Endodermal cell (in vitro differentiated cells): ENCODE data around the gene NLGN3. TPM values are rescaled to one million over a fixed set of nuclear protein-coding genes. Genes with fewer than 3 reads are reported as not detected.

Source experiments
- DNase-seq: peaks from one replicate; pipeline ENCODE4 v3.0.0-alpha.2; 2017
- H3K27ac ChIP-seq: 2 replicates; pipeline ENCODE4 v1.5.1; 2013; ENCODE audit warnings: mild to moderate bottlenecking, low read depth, low read length, moderate library complexity
- H3K27me3 ChIP-seq: 2 replicates; pipeline ENCODE4 v1.6.1; 2013; ENCODE audit warnings: mild to moderate bottlenecking, low read length, moderate library complexity; ENCODE audit not compliant: insufficient read depth, control insufficient read depth, poor library complexity, severe bottlenecking
- H3K36me3 ChIP-seq: 2 replicates; pipeline ENCODE4 v1.7.0; 2013; ENCODE audit warnings: mild to moderate bottlenecking, low read length, moderate library complexity; ENCODE audit not compliant: control insufficient read depth, insufficient read depth
- H3K4me1 ChIP-seq: one replicate; pipeline ENCODE4 v1.7.0; 2013; ENCODE audit warnings: low read length; ENCODE audit not compliant: control insufficient read depth, insufficient read depth
- H3K4me3 ChIP-seq: 2 replicates; pipeline ENCODE4 v1.5.1; 2013; ENCODE audit warnings: mild to moderate bottlenecking, low read length, moderate library complexity
- H3K9ac ChIP-seq: 2 replicates; pipeline ENCODE4 v1.6.1; 2013; ENCODE audit warnings: mild to moderate bottlenecking, low read length, moderate library complexity; ENCODE audit not compliant: poor library complexity, severe bottlenecking; ENCODE audit errors: extremely low read depth
- H3K9me3 ChIP-seq: 2 replicates; pipeline ENCODE4 v1.6.1; 2013; ENCODE audit warnings: mild to moderate bottlenecking, low read length, moderate library complexity; ENCODE audit not compliant: control insufficient read depth
- H3K27ac Mint-ChIP-seq: 2 replicates; pipeline ENCODE4 v1.8.0; 2020; ENCODE audit warnings: mixed read lengths
- H3K27me3 Mint-ChIP-seq: 2 replicates; pipeline ENCODE4 v1.8.0; 2021; ENCODE audit warnings: mild to moderate bottlenecking, mixed read lengths; ENCODE audit not compliant: insufficient read depth
- H3K36me3 Mint-ChIP-seq: 2 replicates; pipeline ENCODE4 v1.8.0; 2020; ENCODE audit warnings: low read depth, mixed read lengths
- H3K4me1 Mint-ChIP-seq: 2 replicates; pipeline ENCODE4 v1.8.0; 2020; ENCODE audit warnings: mixed read lengths
- H3K4me3 Mint-ChIP-seq: 2 replicates; pipeline ENCODE4 v1.8.0; 2020; ENCODE audit warnings: mild to moderate bottlenecking, moderate library complexity, mixed read lengths
- H3K9me3 Mint-ChIP-seq: 2 replicates; pipeline ENCODE4 v1.8.0; 2020; ENCODE audit warnings: mild to moderate bottlenecking, mixed read lengths
- WGBS, 2 experiments: methylation state at CpG; one replicate each; pipeline versions ENCODE4 v1.1.5 to v1.1.7; 2013; ENCODE audit warnings: missing lambda C conversion rate in 2 of 2, mixed read lengths in 1 of 2; ENCODE audit not compliant: insufficient coverage in 1 of 2, insufficient read length in 1 of 2; 5-methylcytosine and 5-hydroxymethylcytosine counted together
- total RNA-seq, 2 donors: library from RNA; stranded (reverse); fragmentation: NEBNext Ultra II Directional in 1 of 2; extraction: Animal tissue kit (Norgen Biotek cat#: 25700) in 1 of 2; gene quantifications; 2 replicates in 1 of 2; 3 replicates in 1 of 2; pipeline ENCODE4 v1.2.1, GENCODE V29; 2021
- TF ChIP-seq, protein P1 (sequence below): fragments of 200-600 bp; sonication (generic); conservative IDR thresholded peaks from 2 replicates; pipeline ENCODE4 v1.5.0; 2021; ENCODE audit warnings: antibody characterized with exemption, mild to moderate bottlenecking

NLGN3 gene
- total RNA-seq, 2 donors from 2014 or later, result 1.3 to 3.0 TPM

DNA sequence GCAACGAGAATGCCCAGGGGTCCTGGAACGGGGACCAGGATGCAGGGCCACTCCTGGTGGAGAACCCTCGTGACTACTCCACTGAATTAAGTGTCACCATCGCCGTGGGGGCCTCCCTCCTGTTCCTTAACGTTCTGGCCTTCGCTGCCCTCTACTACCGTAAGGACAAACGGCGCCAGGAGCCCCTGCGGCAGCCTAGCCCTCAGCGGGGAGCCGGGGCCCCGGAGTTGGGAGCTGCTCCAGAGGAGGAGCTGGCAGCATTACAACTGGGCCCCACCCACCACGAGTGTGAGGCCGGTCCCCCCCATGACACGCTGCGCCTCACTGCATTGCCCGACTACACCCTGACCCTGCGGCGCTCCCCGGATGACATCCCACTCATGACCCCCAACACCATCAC lies 24.9 kb downstream of the NLGN3 start:
- DNase-seq, result no peak
- Mint-ChIP-seq H3K9me3 (peaks cover 65% of the 10 kb centered on the region), H3K27me3 (peaks cover 5% of the 10 kb centered on the region), H3K36me3 (no peaks in the 10 kb centered on the region), H3K27ac (no peak overlapping the region), H3K4me1 (peaks cover 4% of the 10 kb centered on the region), H3K4me3 (no peak overlapping the region)
- TF ChIP-seq, protein P1, sequence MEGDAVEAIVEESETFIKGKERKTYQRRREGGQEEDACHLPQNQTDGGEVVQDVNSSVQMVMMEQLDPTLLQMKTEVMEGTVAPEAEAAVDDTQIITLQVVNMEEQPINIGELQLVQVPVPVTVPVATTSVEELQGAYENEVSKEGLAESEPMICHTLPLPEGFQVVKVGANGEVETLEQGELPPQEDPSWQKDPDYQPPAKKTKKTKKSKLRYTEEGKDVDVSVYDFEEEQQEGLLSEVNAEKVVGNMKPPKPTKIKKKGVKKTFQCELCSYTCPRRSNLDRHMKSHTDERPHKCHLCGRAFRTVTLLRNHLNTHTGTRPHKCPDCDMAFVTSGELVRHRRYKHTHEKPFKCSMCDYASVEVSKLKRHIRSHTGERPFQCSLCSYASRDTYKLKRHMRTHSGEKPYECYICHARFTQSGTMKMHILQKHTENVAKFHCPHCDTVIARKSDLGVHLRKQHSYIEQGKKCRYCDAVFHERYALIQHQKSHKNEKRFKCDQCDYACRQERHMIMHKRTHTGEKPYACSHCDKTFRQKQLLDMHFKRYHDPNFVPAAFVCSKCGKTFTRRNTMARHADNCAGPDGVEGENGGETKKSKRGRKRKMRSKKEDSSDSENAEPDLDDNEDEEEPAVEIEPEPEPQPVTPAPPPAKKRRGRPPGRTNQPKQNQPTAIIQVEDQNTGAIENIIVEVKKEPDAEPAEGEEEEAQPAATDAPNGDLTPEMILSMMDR, result no peak
- H3K4me1 ChIP-seq, result no peaks in the 10 kb centered on the region
- no peak overlapping the region for H3K4me3 ChIP-seq
- H3K9me3 ChIP-seq, result no peaks in the 10 kb centered on the region
- H3K9ac ChIP-seq, result no peak overlapping the region
- H3K36me3 ChIP-seq, result no peaks in the 10 kb centered on the region
- 93 to 94% methylated on average over 5 to 14 of the region's 22 CpGs for WGBS, 2 experiments
- no peak overlapping the region for H3K27ac ChIP-seq
- H3K27me3 ChIP-seq, result no peaks in the 10 kb centered on the region

DNA sequence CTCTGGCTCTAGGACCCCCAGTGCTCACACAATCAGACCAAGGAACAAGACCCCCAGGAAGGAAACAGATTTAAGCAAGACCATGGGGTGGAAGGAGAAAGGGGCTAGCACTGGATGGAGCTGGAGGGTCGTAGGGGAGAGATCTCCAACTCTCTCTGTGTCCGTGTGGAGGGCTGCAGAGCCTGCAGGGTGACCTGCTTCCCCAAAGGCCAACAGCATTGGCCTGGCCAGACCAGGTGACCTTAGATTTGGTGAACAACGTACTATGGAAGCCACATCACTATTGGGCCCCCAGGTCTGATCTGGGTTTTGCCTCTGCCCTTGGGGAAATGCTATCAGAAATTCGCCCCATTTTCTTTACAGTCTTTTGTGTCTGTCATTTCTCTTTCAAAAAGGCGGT lies 26.0 kb downstream of the NLGN3 start:
- H3K9me3 ChIP-seq, result no peaks in the 10 kb centered on the region
- H3K9me3 Mint-ChIP-seq, result peaks cover 62% of the 10 kb centered on the region
- H3K4me1 Mint-ChIP-seq, result peaks cover 4% of the 10 kb centered on the region
- H3K36me3 Mint-ChIP-seq, result no peaks in the 10 kb centered on the region
- no peak for DNase-seq
- TF ChIP-seq, protein P1, result no peak
- H3K4me1 ChIP-seq, result no peaks in the 10 kb centered on the region
- no peak overlapping the region for H3K9ac ChIP-seq
- H3K27me3 Mint-ChIP-seq, result no peaks in the 10 kb centered on the region
- H3K4me3 Mint-ChIP-seq, result no peak overlapping the region
- no peaks in the 10 kb centered on the region for H3K27me3 ChIP-seq
- H3K27ac Mint-ChIP-seq, result no peak overlapping the region
- H3K36me3 ChIP-seq, result no peaks in the 10 kb centered on the region
- H3K27ac ChIP-seq, result no peak overlapping the region
- WGBS, 2 experiments, result 86 to 100% methylated on average over 1 to 4 of the region's 5 CpGs
- H3K4me3 ChIP-seq, result no peak overlapping the region

DNA sequence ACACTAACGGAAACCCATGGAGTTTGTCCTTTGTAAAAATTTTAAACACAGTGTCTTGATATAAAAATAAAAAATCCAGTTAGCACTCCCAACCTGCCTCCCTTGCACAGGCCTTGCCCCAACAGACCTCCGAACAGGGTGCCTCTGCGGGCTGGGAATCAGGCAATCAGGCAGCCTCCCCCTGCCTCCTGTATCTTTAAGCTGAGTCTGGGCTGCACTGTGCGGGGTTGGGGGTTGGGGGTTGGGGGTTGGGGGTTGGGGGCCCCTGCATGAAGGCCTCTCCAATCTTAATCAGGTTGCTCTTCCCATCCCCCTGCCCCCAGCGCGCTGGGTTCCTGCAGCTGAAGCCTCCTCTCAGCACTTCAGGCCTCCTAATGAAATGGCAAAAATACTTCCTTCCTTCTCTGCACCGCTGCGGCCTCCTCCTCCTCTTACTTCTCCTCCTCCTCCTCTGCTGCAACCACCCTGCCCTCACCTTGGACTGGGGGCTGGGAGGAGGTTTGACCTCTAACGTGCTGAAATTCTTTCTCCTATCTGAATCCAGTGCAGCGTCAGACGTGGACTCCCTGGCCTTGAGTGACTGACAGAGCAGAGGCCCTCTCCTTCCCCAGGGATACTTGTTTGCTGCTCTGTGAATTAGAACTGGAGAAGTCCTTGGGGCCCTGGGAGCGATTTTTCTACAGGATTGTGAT lies 26.6 kb downstream of the NLGN3 start:
- no peak overlapping the region for H3K4me3 Mint-ChIP-seq
- no peaks in the 10 kb centered on the region for H3K36me3 Mint-ChIP-seq
- Histone ChIP-seq H3K27ac (no peak overlapping the region), H3K9me3 (no peaks in the 10 kb centered on the region), H3K4me3 (no peak overlapping the region), H3K36me3 (no peaks in the 10 kb centered on the region), H3K27me3 (no peaks in the 10 kb centered on the region), H3K9ac (no peak overlapping the region), H3K4me1 (no peaks in the 10 kb centered on the region)
- DNase-seq, result no peak
- no peak overlapping the region for H3K27ac Mint-ChIP-seq
- no peaks in the 10 kb centered on the region for H3K27me3 Mint-ChIP-seq
- WGBS, 2 experiments, result 46% methylated on average over 7 of the region's 12 CpGs; no CpG with 5 or more reads in 1 of the 2 experiments
- H3K4me1 Mint-ChIP-seq, result peaks cover 4% of the 10 kb centered on the region
- TF ChIP-seq, protein P1, result no peak
- peaks cover 59% of the 10 kb centered on the region for H3K9me3 Mint-ChIP-seq
